Osteoblast (primary cell): ENCODE data around the gene GAP43. TPM values are rescaled to one million over a fixed set of nuclear protein-coding genes. Genes with fewer than 3 reads are reported as not detected.

Experiments used
- DNase-seq: peaks from one replicate; pipeline ENCODE4 v3.0.0; 2011; ENCODE audit warnings: low spot score, mixed read lengths; ENCODE audit not compliant: insufficient read length; ENCODE audit errors: missing footprints
- H2AFZ ChIP-seq: 2 replicates; pipeline ENCODE4 v1.6.0; 2011; ENCODE audit warnings: mild to moderate bottlenecking, low read length
- H3K27ac ChIP-seq: 2 replicates; pipeline ENCODE4 v1.5.1; 2011; ENCODE audit warnings: mild to moderate bottlenecking, low read depth, low read length, moderate library complexity
- H3K27me3 ChIP-seq: 2 replicates; pipeline ENCODE4 v1.6.0; 2012; ENCODE audit warnings: mild to moderate bottlenecking, control low read depth, inconsistent platforms, low read length, moderate library complexity; ENCODE audit not compliant: insufficient read depth
- H3K36me3 ChIP-seq: 2 replicates; pipeline ENCODE4 v1.5.1; 2011; ENCODE audit warnings: mild to moderate bottlenecking, low read length, control low read depth, moderate library complexity; ENCODE audit not compliant: insufficient read depth
- H3K4me1 ChIP-seq: 2 replicates; pipeline ENCODE4 v1.5.1; 2011; ENCODE audit warnings: mild to moderate bottlenecking, low read length, control low read depth, moderate library complexity; ENCODE audit not compliant: insufficient read depth
- H3K4me2 ChIP-seq: 2 replicates; pipeline ENCODE4 v1.6.0; 2011; ENCODE audit warnings: mild to moderate bottlenecking, low read length; ENCODE audit not compliant: insufficient read depth
- H3K4me3 ChIP-seq: fragments of 200-600 bp; sonication (generic); 3 replicates; pipeline ENCODE4 v1.5.1; 2012; ENCODE audit warnings: mild to moderate bottlenecking, low read length, inconsistent platforms; ENCODE audit not compliant: insufficient read depth
- H3K79me2 ChIP-seq: 2 replicates; pipeline ENCODE4 v1.6.0; 2012; ENCODE audit warnings: mild to moderate bottlenecking, low read length, control low read depth, inconsistent platforms; ENCODE audit not compliant: insufficient read depth
- H3K9me3 ChIP-seq: 2 replicates; pipeline ENCODE4 v1.5.1; 2011; ENCODE audit warnings: low read depth, low read length, control low read depth
- H4K20me1 ChIP-seq: 2 replicates; pipeline ENCODE4 v1.6.0; 2012; ENCODE audit warnings: mild to moderate bottlenecking, low read length, control low read depth; ENCODE audit not compliant: insufficient read depth
- total RNA-seq: library from RNA; depleted of rRNA; stranded (reverse); fragments of >200 nt; gene quantifications from 2 replicates; pipeline ENCODE4 v1.2.3, GENCODE V29; 2012
- TF ChIP-seq, protein P1 (sequence below): IDR thresholded peaks from 2 replicates; pipeline ENCODE4 v1.5.1; 2011; ENCODE audit warnings: mild to moderate bottlenecking, low read depth, low read length, moderate library complexity; ENCODE audit errors: extremely low read depth

GAP43 gene
- total RNA-seq, 1 donor, result 3.6 TPM

DNA sequence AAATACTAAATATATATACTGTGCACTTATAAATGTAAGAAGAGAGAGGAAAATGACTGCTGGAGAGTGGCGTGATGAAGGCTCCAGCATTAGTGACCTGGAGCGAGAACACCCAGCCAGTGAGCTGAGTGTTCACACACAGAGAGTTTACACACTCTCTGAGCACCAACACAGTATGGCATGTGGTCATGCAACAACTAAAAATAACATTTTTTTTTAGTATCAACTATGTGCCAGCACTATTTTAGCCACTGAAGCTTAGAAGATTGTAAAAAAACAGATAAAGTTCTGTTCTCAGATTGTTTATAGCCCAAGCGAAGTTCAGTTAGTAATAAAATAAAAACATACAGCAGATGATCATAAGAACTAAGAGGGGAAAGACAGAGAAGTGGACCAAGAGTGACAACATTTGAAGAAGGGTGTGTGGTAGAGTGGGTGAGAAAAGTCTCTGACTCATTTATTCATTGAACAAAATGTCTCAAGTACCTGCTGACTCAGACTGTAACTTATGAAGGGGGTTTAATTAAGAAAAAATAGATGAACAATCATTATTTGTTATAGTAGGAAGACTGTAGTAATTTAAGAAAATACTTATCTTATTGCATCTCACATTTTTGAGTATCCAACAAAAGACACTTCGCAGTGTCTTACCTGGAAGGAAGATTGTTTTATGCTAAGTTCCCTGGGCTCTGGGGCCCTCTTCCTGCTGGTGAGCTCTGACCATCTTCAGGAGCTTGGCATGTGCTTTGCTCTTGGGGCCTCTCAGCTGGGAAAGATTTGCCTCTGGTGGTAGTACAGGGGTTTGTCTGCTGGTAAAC lies 43.8 kb downstream of the GAP43 start:
- TF ChIP-seq, protein P1, sequence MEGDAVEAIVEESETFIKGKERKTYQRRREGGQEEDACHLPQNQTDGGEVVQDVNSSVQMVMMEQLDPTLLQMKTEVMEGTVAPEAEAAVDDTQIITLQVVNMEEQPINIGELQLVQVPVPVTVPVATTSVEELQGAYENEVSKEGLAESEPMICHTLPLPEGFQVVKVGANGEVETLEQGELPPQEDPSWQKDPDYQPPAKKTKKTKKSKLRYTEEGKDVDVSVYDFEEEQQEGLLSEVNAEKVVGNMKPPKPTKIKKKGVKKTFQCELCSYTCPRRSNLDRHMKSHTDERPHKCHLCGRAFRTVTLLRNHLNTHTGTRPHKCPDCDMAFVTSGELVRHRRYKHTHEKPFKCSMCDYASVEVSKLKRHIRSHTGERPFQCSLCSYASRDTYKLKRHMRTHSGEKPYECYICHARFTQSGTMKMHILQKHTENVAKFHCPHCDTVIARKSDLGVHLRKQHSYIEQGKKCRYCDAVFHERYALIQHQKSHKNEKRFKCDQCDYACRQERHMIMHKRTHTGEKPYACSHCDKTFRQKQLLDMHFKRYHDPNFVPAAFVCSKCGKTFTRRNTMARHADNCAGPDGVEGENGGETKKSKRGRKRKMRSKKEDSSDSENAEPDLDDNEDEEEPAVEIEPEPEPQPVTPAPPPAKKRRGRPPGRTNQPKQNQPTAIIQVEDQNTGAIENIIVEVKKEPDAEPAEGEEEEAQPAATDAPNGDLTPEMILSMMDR, result no peak
- no peak overlapping the region for H3K4me2 ChIP-seq
- no peak overlapping the region for H3K27ac ChIP-seq
- no peaks in the 10 kb centered on the region for H3K79me2 ChIP-seq
- H3K4me1 ChIP-seq, result peaks cover 6% of the 10 kb centered on the region
- no peak overlapping the region for H3K4me3 ChIP-seq
- H4K20me1 ChIP-seq, result no peaks in the 10 kb centered on the region
- peak; percentile 83 for DNase-seq
- H2AFZ ChIP-seq, result peak overlapping the region; percentile 2
- H3K36me3 ChIP-seq, result no peaks in the 10 kb centered on the region
- no peaks in the 10 kb centered on the region for H3K9me3 ChIP-seq
- no peaks in the 10 kb centered on the region for H3K27me3 ChIP-seq

DNA sequence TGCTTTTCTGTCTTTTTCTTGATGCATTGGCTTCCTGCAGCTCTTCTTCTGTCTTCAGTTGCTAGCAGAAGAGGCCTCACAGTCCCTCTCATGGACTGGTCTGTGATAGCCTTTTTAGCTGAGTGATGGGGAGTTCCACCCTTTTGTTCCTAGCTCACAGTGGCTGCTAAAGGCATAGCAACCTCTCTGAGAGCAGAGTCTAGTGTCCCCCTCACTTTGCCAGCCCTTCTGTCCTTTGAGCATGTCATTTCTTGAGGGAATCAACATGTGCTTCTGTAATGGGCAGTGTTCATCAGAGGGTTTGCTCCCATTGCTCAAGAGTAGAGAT lies 44.4 kb downstream of the GAP43 start:
- Histone ChIP-seq H3K79me2 (no peaks in the 10 kb centered on the region), H3K27me3 (no peaks in the 10 kb centered on the region), H3K4me1 (peaks cover 6% of the 10 kb centered on the region), H3K4me2 (no peak overlapping the region), H4K20me1 (no peaks in the 10 kb centered on the region), H3K4me3 (no peak overlapping the region), H2AFZ (peak overlapping the region; percentile 2), H3K9me3 (no peaks in the 10 kb centered on the region), H3K36me3 (no peaks in the 10 kb centered on the region), H3K27ac (no peak overlapping the region)
- TF ChIP-seq, protein P1, result no peak
- DNase-seq, result no peak

DNA sequence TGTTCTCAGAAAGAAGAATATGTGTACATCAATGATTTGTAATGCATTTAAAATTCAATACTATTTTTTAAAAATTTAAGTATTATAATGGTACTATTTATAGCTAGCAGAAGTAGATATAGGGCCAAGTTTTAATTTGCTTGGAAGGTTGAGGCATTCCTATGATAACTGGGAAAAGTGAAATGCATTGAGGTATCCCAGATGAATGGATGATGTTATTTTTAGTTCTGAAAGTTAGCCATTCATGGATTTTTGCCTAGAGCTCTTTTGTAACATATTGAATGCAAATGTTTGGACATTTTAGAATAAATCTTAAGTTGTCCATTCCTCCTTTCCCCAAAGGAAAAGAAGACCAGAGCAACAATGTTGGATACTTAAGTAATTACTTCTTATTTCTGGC lies 47.6 kb downstream of the GAP43 start:
- no peak overlapping the region for H2AFZ ChIP-seq
- no peaks in the 10 kb centered on the region for H4K20me1 ChIP-seq
- H3K27me3 ChIP-seq, result no peaks in the 10 kb centered on the region
- no peak overlapping the region for H3K4me2 ChIP-seq
- H3K36me3 ChIP-seq, result no peaks in the 10 kb centered on the region
- H3K9me3 ChIP-seq, result no peaks in the 10 kb centered on the region
- H3K4me3 ChIP-seq, result no peak overlapping the region
- no peak overlapping the region for H3K27ac ChIP-seq
- H3K79me2 ChIP-seq, result no peaks in the 10 kb centered on the region
- TF ChIP-seq, protein P1, result no peak
- DNase-seq, result no peak
- peaks cover 6% of the 10 kb centered on the region for H3K4me1 ChIP-seq

DNA sequence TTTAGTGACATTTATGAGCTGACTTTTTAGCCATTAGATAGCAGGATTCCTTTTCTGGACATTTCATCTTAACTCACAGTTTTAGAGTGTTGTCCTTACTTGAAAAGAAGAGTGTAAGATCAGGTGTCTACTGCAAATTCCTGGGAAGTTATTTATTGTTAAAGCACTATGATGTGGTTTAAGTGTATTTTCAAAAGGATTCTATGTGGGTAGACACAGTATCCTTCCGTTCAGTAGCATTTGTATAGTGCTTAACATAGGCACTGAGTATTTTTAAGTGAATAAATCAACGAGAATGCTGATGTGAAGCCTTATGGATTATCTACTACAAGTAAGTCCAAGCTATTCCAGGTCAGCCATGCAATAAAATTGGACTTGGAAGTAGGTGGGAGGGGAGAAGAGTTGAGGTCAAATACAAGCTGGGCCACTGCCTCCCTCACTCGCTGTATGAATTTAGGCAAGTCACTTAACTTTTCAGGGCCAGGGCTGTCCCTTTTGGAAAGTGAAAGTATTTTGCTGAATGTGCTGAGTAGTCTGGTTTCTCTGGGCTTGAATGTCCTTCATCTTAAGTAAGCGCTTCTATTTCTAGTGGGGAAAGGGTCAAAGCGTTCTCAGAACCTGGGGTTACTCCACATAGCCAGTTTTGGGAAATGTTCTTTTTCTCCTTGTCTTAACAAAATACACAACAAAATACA lies 48.6 kb downstream of the GAP43 start:
- Histone ChIP-seq H3K9me3 (no peaks in the 10 kb centered on the region), H3K4me3 (no peak overlapping the region), H4K20me1 (no peaks in the 10 kb centered on the region), H3K36me3 (no peaks in the 10 kb centered on the region), H3K4me2 (peak overlapping the region; percentile 26), H3K4me1 (peaks cover 5% of the 10 kb centered on the region), H3K79me2 (no peaks in the 10 kb centered on the region), H3K27ac (no peak overlapping the region), H2AFZ (peak overlapping the region; percentile 47), H3K27me3 (no peaks in the 10 kb centered on the region)
- DNase-seq, result no peak
- TF ChIP-seq, protein P1, result no peak
